Liver (tissue), 9 donors: ENCODE data around the gene EBPL. TPM values are rescaled to one million over a fixed set of nuclear protein-coding genes. Genes with fewer than 3 reads are reported as not detected.

Source experiments
- DNase-seq: peaks from one replicate; pipeline ENCODE4 v3.0.0-alpha.2; 2017; ENCODE audit warnings: low spot score
- H3K27ac ChIP-seq, 2 donors: one replicate each; pipeline ENCODE4 v1.7.0; 2013; ENCODE audit warnings: inconsistent platforms in 2 of 2, low read length in 2 of 2, control low read depth in 1 of 2, low read depth in 1 of 2, mild to moderate bottlenecking in 1 of 2
- H3K27me3 ChIP-seq, 4 donors: one replicate each; pipeline versions ENCODE4 v1.6.1 to v1.7.0; 2013; ENCODE audit warnings: low read length in 3 of 4, inconsistent platforms in 1 of 4, mild to moderate bottlenecking in 1 of 4, moderate library complexity in 1 of 4; ENCODE audit not compliant: control insufficient read depth in 4 of 4, insufficient read depth in 4 of 4
- H3K36me3 ChIP-seq, 4 donors: one replicate each; pipeline versions ENCODE4 v1.6.1 to v1.7.0; 2013; ENCODE audit warnings: low read length in 3 of 4, mild to moderate bottlenecking in 3 of 4, low read depth in 1 of 4, moderate library complexity in 1 of 4; ENCODE audit not compliant: control insufficient read depth in 4 of 4, insufficient read depth in 3 of 4
- H3K4me1 ChIP-seq, 4 donors: one replicate each; pipeline versions ENCODE4 v1.6.1 to v1.7.0; 2013; ENCODE audit warnings: low read length in 3 of 4, mild to moderate bottlenecking in 3 of 4, moderate library complexity in 1 of 4; ENCODE audit not compliant: control insufficient read depth in 4 of 4, insufficient read depth in 4 of 4
- H3K4me3 ChIP-seq, 3 donors: one replicate each; pipeline versions ENCODE4 v1.6.1 to v1.7.0; 2013; ENCODE audit warnings: low read length in 3 of 3, control low read depth in 1 of 3, low read depth in 1 of 3, mild to moderate bottlenecking in 1 of 3
- H3K9ac ChIP-seq, 2 donors: one replicate each; pipeline ENCODE4 v1.7.0; 2013; ENCODE audit warnings: low read length in 2 of 2, mild to moderate bottlenecking in 2 of 2, moderate library complexity in 2 of 2, control low read depth in 1 of 2, low read depth in 1 of 2
- H3K9me3 ChIP-seq, 4 donors: one replicate each; pipeline versions ENCODE4 v1.6.1 to v1.7.0; 2013; ENCODE audit warnings: low read length in 3 of 4; ENCODE audit not compliant: control insufficient read depth in 4 of 4
- EGR1 ChIP-seq, 2 donors: IDR thresholded peaks; 2 replicates each; pipeline ENCODE4 v1.6.1; 2016 to 2018; ENCODE audit warnings: antibody characterized with exemption in 2 of 2, low read depth in 2 of 2
- FOXA1 ChIP-seq: IDR thresholded peaks from 2 replicates; pipeline ENCODE4 v1.6.1; 2016; ENCODE audit warnings: antibody characterized with exemption
- FOXA2 ChIP-seq: IDR thresholded peaks from 2 replicates; pipeline ENCODE4 v1.6.1; 2016; ENCODE audit warnings: antibody characterized with exemption
- GABPA ChIP-seq, 2 donors: IDR thresholded peaks in 1 of 2; conservative IDR thresholded peaks in 1 of 2; 2 replicates each; pipeline ENCODE4 v1.6.1; 2016; ENCODE audit warnings: antibody characterized with exemption in 2 of 2, mild to moderate bottlenecking in 1 of 2, moderate library complexity in 1 of 2
- HNF4A ChIP-seq, 2 donors: conservative IDR thresholded peaks; 2 replicates each; pipeline ENCODE4 v1.6.1; 2016; ENCODE audit warnings: antibody characterized with exemption in 2 of 2, mild to moderate bottlenecking in 2 of 2
- HNF4G ChIP-seq: IDR thresholded peaks from 2 replicates; pipeline ENCODE4 v1.6.1; 2016; ENCODE audit warnings: antibody characterized with exemption
- JUND ChIP-seq, 2 donors: IDR thresholded peaks; 2 replicates each; pipeline ENCODE4 v1.6.1; 2016; ENCODE audit warnings: antibody characterized with exemption in 2 of 2
- NR2F2 ChIP-seq: IDR thresholded peaks from 2 replicates; pipeline ENCODE4 v1.6.1; 2016; ENCODE audit warnings: antibody characterized with exemption
- RAD21 ChIP-seq, 2 donors: IDR thresholded peaks; 2 replicates each; pipeline ENCODE4 v1.6.1; 2016; ENCODE audit warnings: antibody characterized with exemption in 2 of 2, mild to moderate bottlenecking in 2 of 2
- RXRA ChIP-seq, 2 donors: IDR thresholded peaks; 2 replicates each; pipeline ENCODE4 v1.6.1; 2017 to 2018; ENCODE audit warnings: antibody characterized with exemption in 2 of 2, mild to moderate bottlenecking in 1 of 2
- SP1 ChIP-seq: IDR thresholded peaks from 2 replicates; pipeline ENCODE4 v1.6.1; 2018; ENCODE audit warnings: antibody characterized with exemption, mild to moderate bottlenecking
- TAF1 ChIP-seq: conservative IDR thresholded peaks from 2 replicates; pipeline ENCODE4 v1.6.1; 2016; ENCODE audit warnings: antibody characterized with exemption, mild to moderate bottlenecking
- YY1 ChIP-seq: IDR thresholded peaks from 2 replicates; pipeline ENCODE4 v1.6.1; 2016; ENCODE audit warnings: antibody characterized with exemption, mild to moderate bottlenecking
- WGBS: extraction: QIAGEN DNeasy Blood & Tissue Kit; methylation state at CpG from one replicate; pipeline ENCODE4 v1.1.7; 2013; 5-methylcytosine and 5-hydroxymethylcytosine counted together
- polyA plus RNA-seq, 2 donors: library from polyadenylated mRNA; stranded (reverse) in 1 of 2; unstranded in 1 of 2; fragments of 200-250 nt in 1 of 2; fragments of >200 nt in 1 of 2; fragmentation: Nextera tagmentation in 1 of 2; extraction: Ambion mirVana in 1 of 2; gene quantifications; one replicate each; pipeline versions ENCODE4 v1.2.1 to v1.2.3, GENCODE V29; 2013 to 2015
- total RNA-seq, 2 donors: library from RNA; depleted of rRNA; stranded (reverse); fragments of >200 nt; gene quantifications; one replicate each; pipeline ENCODE4 v1.2.3, GENCODE V29; 2014
- TF ChIP-seq, protein P1 (sequence below): fragments of 150-350 bp; IDR thresholded peaks from 2 replicates; pipeline ENCODE4 v1.5.1; 2017; ENCODE audit warnings: improper control_type of control experiment, low read depth, low read length; ENCODE audit not compliant: missing input control
- TF ChIP-seq, protein P2 (sequence below): IDR thresholded peaks from 2 replicates; pipeline ENCODE4 v1.6.1; 2016; ENCODE audit warnings: antibody characterized with exemption
- TF ChIP-seq, protein P3 (sequence below): IDR thresholded peaks from 2 replicates; pipeline ENCODE4 v1.6.1; 2016; ENCODE audit warnings: antibody characterized with exemption
- TF ChIP-seq, protein P4 (sequence below): IDR thresholded peaks from 2 replicates; pipeline ENCODE4 v1.6.1; 2016; ENCODE audit warnings: antibody characterized with exemption, mild to moderate bottlenecking
- TF ChIP-seq, protein P5 (sequence below): IDR thresholded peaks from 2 replicates; pipeline ENCODE4 v1.6.1; 2016; ENCODE audit warnings: antibody characterized with exemption
- donor health status: healthy.
- donor health status: healthy.
- donor health status: healthy.
- donor health status: healthy.
- donor health status: healthy.

Gene EBPL
- total and polyA plus RNA-seq, 4 donors: 44.3 to 122 (median 50.7) TPM

DNA sequence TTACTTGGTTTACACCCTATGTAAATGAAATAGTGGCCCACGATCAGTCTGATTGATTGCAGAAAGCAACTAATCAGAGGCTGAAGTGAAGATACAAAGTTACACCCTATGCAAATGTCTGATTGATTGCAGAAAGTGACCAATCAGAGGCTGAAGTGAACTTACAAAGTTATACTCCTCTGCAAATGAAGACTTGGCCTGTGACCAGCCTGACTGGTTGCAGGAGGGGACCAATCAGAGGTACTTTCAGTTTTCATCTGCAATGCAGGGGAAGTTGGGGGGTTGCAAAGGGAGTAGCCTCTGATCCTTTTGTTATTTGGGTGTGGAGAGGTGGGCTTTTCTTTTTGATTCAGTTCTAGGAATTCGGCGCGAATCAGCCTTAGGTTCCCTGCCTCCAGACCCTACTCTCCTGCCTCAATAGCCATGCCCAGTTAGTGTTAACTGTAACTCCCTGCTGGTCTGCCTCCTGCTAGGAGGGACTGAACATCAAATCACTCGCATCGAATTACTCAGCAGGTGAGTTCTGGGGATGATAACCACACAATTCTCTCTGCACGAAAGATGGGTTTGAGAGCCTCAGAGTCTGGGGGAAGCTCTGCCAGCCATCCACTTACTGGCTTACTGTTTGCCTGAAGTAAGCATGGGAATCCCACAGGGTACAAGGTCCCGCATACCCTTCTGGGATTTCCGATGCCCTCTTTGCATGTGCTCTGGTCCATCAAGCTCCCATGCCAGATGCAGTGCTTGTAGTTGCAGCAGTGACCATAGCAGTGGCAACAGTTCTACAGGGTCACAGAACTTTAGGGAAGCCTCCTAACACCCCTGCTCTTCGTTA, 55.5 kb downstream of the EBPL start:
- H3K27ac ChIP-seq: no peak overlapping the region
- no peak for DNase-seq
- WGBS: 50% methylated on average over 10 of the region's 10 CpGs
- H3K4me1 ChIP-seq: peaks cover 0 to 3% (median 0%) of the 10 kb centered on the region in 4 donors
- H3K9ac ChIP-seq: peak overlapping the region in 1 of 2 donors; percentile 14
- no peaks in the 10 kb centered on the region for H3K9me3 ChIP-seq
- H3K4me3 ChIP-seq: peak overlapping the region in 2 of 3 donors; percentile 8 to 43
- no peak for TF ChIP-seq RXRA (IDR thresholded peaks at IDR 0.05)
- TF ChIP-seq SP1: peak; percentile 15
- no peak for TF ChIP-seq JUND (IDR thresholded peaks at IDR 0.05)
- TF ChIP-seq, protein P1, sequence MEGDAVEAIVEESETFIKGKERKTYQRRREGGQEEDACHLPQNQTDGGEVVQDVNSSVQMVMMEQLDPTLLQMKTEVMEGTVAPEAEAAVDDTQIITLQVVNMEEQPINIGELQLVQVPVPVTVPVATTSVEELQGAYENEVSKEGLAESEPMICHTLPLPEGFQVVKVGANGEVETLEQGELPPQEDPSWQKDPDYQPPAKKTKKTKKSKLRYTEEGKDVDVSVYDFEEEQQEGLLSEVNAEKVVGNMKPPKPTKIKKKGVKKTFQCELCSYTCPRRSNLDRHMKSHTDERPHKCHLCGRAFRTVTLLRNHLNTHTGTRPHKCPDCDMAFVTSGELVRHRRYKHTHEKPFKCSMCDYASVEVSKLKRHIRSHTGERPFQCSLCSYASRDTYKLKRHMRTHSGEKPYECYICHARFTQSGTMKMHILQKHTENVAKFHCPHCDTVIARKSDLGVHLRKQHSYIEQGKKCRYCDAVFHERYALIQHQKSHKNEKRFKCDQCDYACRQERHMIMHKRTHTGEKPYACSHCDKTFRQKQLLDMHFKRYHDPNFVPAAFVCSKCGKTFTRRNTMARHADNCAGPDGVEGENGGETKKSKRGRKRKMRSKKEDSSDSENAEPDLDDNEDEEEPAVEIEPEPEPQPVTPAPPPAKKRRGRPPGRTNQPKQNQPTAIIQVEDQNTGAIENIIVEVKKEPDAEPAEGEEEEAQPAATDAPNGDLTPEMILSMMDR: no peak
- H3K27me3 ChIP-seq: no peaks in the 10 kb centered on the region
- no peaks in the 10 kb centered on the region for H3K36me3 ChIP-seq

DNA sequence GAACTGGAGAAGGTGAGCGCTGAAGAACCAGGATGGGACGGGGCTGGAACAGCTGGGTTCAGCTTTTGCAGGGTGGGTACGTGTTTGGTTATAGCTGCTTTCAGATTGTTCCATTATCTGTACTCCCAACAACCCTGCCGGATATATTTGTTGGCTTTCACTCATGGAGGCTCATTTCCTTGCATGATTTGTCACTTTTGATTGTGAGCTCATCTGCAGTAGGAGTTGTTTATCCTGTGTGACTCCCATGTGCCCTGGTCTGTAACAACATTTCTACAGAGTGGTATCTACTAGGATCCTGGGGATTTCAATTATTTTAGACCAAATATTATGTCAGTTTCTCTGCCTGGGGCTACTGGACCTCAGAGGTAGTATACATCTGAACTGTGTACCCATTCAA, 57.6 kb downstream of the EBPL start:
- H3K4me1 ChIP-seq: peaks cover 0 to 5% (median 2%) of the 10 kb centered on the region in 4 donors
- H3K4me3 ChIP-seq: no peak overlapping the region
- H3K9me3 ChIP-seq: no peaks in the 10 kb centered on the region
- 87% methylated on average over 4 of the region's 4 CpGs for WGBS
- H3K27me3 ChIP-seq: no peaks in the 10 kb centered on the region
- H3K36me3 ChIP-seq: no peaks in the 10 kb centered on the region
- no peak overlapping the region for H3K27ac ChIP-seq
- no peak overlapping the region for H3K9ac ChIP-seq
- DNase-seq: no peak
- TF ChIP-seq YY1 (no peak), TAF1 (no peak), RAD21 (IDR thresholded peaks at IDR 0.05) (no peak), EGR1 (IDR thresholded peaks at IDR 0.05; ENCODE audit: low read depth in 2 of 2) (no peak), GABPA (IDR thresholded peaks at IDR 0.05 in 1 of 2, conservative IDR thresholded peaks at IDR 0.05 in 1 of 2) (no peak), JUND (IDR thresholded peaks at IDR 0.05) (no peak), SP1 (no peak), RXRA (IDR thresholded peaks at IDR 0.05) (no peak), FOXA1 (no peak), HNF4A (conservative IDR thresholded peaks at IDR 0.05) (no peak), HNF4G (no peak), FOXA2 (no peak), NR2F2 (no peak)
- TF ChIP-seq, protein P2, sequence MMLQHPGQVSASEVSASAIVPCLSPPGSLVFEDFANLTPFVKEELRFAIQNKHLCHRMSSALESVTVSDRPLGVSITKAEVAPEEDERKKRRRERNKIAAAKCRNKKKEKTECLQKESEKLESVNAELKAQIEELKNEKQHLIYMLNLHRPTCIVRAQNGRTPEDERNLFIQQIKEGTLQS: no peak
- TF ChIP-seq, protein P1: no peak
- TF ChIP-seq, protein P3, sequence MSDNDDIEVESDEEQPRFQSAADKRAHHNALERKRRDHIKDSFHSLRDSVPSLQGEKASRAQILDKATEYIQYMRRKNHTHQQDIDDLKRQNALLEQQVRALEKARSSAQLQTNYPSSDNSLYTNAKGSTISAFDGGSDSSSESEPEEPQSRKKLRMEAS: no peak
- TF ChIP-seq, protein P4, sequence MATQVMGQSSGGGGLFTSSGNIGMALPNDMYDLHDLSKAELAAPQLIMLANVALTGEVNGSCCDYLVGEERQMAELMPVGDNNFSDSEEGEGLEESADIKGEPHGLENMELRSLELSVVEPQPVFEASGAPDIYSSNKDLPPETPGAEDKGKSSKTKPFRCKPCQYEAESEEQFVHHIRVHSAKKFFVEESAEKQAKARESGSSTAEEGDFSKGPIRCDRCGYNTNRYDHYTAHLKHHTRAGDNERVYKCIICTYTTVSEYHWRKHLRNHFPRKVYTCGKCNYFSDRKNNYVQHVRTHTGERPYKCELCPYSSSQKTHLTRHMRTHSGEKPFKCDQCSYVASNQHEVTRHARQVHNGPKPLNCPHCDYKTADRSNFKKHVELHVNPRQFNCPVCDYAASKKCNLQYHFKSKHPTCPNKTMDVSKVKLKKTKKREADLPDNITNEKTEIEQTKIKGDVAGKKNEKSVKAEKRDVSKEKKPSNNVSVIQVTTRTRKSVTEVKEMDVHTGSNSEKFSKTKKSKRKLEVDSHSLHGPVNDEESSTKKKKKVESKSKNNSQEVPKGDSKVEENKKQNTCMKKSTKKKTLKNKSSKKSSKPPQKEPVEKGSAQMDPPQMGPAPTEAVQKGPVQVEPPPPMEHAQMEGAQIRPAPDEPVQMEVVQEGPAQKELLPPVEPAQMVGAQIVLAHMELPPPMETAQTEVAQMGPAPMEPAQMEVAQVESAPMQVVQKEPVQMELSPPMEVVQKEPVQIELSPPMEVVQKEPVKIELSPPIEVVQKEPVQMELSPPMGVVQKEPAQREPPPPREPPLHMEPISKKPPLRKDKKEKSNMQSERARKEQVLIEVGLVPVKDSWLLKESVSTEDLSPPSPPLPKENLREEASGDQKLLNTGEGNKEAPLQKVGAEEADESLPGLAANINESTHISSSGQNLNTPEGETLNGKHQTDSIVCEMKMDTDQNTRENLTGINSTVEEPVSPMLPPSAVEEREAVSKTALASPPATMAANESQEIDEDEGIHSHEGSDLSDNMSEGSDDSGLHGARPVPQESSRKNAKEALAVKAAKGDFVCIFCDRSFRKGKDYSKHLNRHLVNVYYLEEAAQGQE: no peak
- TF ChIP-seq, protein P5, sequence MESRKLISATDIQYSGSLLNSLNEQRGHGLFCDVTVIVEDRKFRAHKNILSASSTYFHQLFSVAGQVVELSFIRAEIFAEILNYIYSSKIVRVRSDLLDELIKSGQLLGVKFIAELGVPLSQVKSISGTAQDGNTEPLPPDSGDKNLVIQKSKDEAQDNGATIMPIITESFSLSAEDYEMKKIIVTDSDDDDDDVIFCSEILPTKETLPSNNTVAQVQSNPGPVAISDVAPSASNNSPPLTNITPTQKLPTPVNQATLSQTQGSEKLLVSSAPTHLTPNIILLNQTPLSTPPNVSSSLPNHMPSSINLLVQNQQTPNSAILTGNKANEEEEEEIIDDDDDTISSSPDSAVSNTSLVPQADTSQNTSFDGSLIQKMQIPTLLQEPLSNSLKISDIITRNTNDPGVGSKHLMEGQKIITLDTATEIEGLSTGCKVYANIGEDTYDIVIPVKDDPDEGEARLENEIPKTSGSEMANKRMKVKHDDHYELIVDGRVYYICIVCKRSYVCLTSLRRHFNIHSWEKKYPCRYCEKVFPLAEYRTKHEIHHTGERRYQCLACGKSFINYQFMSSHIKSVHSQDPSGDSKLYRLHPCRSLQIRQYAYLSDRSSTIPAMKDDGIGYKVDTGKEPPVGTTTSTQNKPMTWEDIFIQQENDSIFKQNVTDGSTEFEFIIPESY: no peak
